ENCODE results near the gene RCAN2.
"Not testable (repeated sequence)": the region's sequence is repeated elsewhere in the genome, so short reads cannot be mapped to it uniquely, and the experiment has no call there.

Gene RCAN2

DNA sequence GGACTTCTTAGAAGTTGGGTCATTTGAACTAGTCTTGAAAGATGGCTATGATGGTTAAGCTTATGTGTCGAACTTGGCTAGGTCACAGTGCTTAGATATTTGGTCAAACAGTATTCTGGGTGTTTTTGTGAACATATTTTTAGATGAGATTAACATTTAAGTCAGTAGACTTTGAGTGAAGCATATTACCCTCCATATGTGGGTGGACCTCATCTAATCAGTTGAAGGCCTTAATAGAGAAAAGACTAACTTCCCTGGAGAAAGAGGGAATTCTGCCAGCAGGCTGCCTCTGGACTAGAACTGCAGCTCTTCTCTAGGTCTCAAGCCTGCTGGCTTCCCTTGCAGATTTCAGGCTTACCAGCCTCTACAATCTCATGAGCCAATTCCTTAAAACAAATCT lies 76.9 kb downstream of the RCAN2 start:
- Histone ChIP-seq H3K4me1 (ENCODE audit: control insufficient read depth in 2 of 2, insufficient read depth in 2 of 2, low read length in 2 of 2) (no peaks in the 10 kb centered on the region), H3K9me3 (ENCODE audit: control insufficient read depth in 2 of 2, low read length in 2 of 2) (no peaks in the 10 kb centered on the region), H3K9ac (ENCODE audit: low read depth in 1 of 2, low read length in 2 of 2) (no peak overlapping the region), H3K4me3 (ENCODE audit: low read length in 2 of 2) (no peak overlapping the region), H3K27ac (ENCODE audit: low read depth in 2 of 2, low read length in 2 of 2) (no peak overlapping the region), H3K36me3 (ENCODE audit: control insufficient read depth in 2 of 2, insufficient read depth in 2 of 2, low read length in 2 of 2) (no peaks in the 10 kb centered on the region), H3K27me3 (ENCODE audit: control insufficient read depth in 2 of 2, insufficient read depth in 2 of 2, low read length in 2 of 2) (no peaks in the 10 kb centered on the region)

DNA sequence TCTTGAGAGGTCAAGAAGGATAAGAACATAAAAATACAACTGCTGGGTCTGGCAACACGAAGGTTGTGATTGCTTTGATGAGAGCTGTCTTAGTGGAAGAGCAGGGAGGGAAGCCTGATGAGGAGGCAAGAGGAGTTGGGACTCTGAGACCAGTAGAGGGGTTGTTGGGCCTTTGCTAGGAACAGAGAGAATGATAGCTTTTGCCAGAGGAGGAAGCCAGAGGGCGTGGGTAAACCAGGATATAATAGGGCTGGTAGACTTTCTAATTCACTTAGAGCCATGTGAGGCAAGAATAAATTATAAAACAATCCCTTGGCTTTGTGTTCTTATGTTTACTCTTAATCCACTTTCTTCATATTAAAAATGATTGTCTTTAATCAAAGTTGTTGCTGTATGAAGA lies 78.6 kb downstream of the RCAN2 start:
- Histone ChIP-seq H3K4me3 (ENCODE audit: low read length in 2 of 2) (no peak overlapping the region), H3K27ac (ENCODE audit: low read depth in 2 of 2, low read length in 2 of 2) (no peak overlapping the region), H3K9ac (ENCODE audit: low read depth in 1 of 2, low read length in 2 of 2) (no peak overlapping the region), H3K27me3 (ENCODE audit: control insufficient read depth in 2 of 2, insufficient read depth in 2 of 2, low read length in 2 of 2) (no peaks in the 10 kb centered on the region), H3K36me3 (ENCODE audit: control insufficient read depth in 2 of 2, insufficient read depth in 2 of 2, low read length in 2 of 2) (no peaks in the 10 kb centered on the region), H3K9me3 (ENCODE audit: control insufficient read depth in 2 of 2, low read length in 2 of 2) (no peaks in the 10 kb centered on the region), H3K4me1 (ENCODE audit: control insufficient read depth in 2 of 2, insufficient read depth in 2 of 2, low read length in 2 of 2) (no peaks in the 10 kb centered on the region)

DNA sequence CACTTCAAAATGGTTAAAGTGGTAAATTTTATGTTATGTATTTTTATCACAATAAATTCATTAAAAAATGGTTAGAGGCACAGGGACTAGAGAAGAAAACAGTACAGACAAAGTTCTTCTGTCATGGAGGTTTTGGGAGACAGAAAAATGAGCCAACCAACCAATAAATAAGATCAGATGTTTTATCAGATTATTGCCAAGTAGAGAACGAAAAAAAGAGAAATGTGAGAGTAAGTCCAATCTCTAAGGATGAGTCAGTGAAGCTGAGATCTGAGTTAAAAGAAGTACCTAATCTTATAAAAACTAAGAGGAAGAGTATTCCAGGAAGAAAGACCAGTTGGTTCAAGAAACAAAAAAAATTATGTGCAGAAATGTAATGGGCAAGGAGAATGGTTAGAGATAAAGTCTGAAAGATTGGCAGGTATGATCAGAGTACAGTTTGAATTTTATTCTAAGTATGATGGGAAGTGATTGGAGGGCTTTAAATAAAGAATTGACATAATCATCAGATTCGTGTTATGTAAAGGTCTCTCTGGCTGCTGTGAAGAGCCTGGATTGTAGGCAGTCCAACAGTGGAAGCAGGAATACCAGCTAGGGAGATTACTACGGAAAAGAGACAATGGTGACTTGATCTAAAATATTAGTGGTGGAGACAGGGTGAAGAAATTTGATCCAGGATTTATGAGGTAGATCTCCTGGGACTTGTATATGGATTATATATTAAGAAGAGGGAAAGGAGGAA lies 79.6 kb downstream of the RCAN2 start:
- Histone ChIP-seq H3K9me3 (ENCODE audit: control insufficient read depth in 2 of 2, low read length in 2 of 2) (no peaks in the 10 kb centered on the region), H3K4me3 (ENCODE audit: low read length in 2 of 2) (no peak overlapping the region), H3K27ac (ENCODE audit: low read depth in 2 of 2, low read length in 2 of 2) (no peak overlapping the region), H3K9ac (ENCODE audit: low read depth in 1 of 2, low read length in 2 of 2) (no peak overlapping the region), H3K36me3 (ENCODE audit: control insufficient read depth in 2 of 2, insufficient read depth in 2 of 2, low read length in 2 of 2) (no peaks in the 10 kb centered on the region), H3K27me3 (ENCODE audit: control insufficient read depth in 2 of 2, insufficient read depth in 2 of 2, low read length in 2 of 2) (no peaks in the 10 kb centered on the region), H3K4me1 (ENCODE audit: control insufficient read depth in 2 of 2, insufficient read depth in 2 of 2, low read length in 2 of 2) (no peaks in the 10 kb centered on the region)

DNA sequence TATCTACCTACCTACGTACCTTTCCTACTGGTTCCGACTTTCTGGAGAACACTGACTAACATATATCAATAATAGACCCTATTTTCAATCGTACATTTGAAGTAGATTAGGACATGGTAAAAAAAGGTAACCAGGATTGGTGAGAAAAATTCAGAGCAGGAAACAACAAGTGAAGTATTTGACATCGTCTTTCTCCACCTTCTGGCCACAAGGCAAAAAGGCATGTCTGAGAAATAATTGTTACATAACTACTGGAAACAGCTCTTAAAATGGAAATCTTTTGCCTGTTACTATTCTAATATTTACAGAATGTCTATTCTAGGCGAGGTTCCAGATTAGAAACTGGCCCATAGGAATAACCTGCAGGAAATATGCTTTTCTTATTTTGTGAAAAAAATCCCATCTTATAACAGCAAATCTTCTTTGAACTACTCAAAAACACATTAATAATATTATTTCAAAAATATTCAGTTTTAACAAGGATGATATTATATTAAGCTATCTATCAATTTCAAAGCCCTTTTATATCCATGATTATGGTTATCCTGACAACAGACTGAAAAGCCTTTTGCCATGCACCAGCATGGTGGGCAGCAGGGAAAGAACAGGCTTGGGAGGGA lies 80.8 kb downstream of the RCAN2 start:
- H3K27ac ChIP-seq (ENCODE audit: low read depth in 2 of 2, low read length in 2 of 2) = no peak overlapping the region
- H3K4me3 ChIP-seq (ENCODE audit: low read length in 2 of 2) = no peak overlapping the region
- H3K36me3 ChIP-seq (ENCODE audit: control insufficient read depth in 2 of 2, insufficient read depth in 2 of 2, low read length in 2 of 2) = no peaks in the 10 kb centered on the region
- no peaks in the 10 kb centered on the region for H3K27me3 ChIP-seq (ENCODE audit: control insufficient read depth in 2 of 2, insufficient read depth in 2 of 2, low read length in 2 of 2)
- no peaks in the 10 kb centered on the region for H3K9me3 ChIP-seq (ENCODE audit: control insufficient read depth in 2 of 2, low read length in 2 of 2)
- H3K9ac ChIP-seq (ENCODE audit: low read depth in 1 of 2, low read length in 2 of 2) = no peak overlapping the region
- H3K4me1 ChIP-seq (ENCODE audit: control insufficient read depth in 2 of 2, insufficient read depth in 2 of 2, low read length in 2 of 2) = no peaks in the 10 kb centered on the region

DNA sequence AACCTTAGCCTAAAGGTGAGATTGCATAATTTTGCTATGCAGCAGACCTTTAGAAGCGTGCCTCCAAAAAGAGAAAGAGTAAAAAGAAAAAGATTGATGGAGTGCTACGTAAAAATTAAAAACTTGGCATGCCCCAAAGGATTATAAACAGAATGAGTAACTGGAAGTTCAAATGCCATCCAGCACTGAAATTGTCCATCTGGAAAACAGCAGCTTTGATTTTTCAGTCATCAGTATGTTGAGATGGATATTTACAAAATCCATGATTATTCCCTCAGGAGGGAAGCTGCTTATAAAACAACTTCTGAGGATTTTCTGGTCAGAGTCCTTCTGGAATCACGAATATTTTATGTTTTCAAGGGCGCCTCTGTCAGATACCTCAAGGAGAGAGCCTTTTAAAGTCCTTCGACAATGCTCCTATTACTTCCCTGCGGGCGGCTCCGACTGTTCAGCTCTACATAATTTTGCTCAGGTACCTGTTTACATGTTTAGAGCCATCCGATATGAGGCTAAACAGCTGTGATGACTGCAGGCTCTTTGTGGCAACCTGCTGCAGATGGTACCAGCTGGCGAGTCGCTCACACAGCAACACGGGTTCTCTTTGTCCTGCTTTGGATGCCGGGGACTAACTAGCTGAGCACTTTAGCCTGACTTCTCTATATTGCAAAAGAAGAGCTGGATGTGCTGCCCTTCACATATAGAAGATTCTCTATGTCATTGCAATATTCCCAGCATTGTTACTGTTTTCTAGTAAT lies 83.3 kb downstream of the RCAN2 start:
- Histone ChIP-seq H3K9ac (ENCODE audit: low read depth in 1 of 2, low read length in 2 of 2) (no peak overlapping the region), H3K27ac (ENCODE audit: low read depth in 2 of 2, low read length in 2 of 2) (no peak overlapping the region), H3K27me3 (ENCODE audit: control insufficient read depth in 2 of 2, insufficient read depth in 2 of 2, low read length in 2 of 2) (no peaks in the 10 kb centered on the region), H3K36me3 (ENCODE audit: control insufficient read depth in 2 of 2, insufficient read depth in 2 of 2, low read length in 2 of 2) (no peaks in the 10 kb centered on the region), H3K4me1 (ENCODE audit: control insufficient read depth in 2 of 2, insufficient read depth in 2 of 2, low read length in 2 of 2) (no peaks in the 10 kb centered on the region), H3K9me3 (ENCODE audit: control insufficient read depth in 2 of 2, low read length in 2 of 2) (no peaks in the 10 kb centered on the region), H3K4me3 (ENCODE audit: low read length in 2 of 2) (no peak overlapping the region)

DNA sequence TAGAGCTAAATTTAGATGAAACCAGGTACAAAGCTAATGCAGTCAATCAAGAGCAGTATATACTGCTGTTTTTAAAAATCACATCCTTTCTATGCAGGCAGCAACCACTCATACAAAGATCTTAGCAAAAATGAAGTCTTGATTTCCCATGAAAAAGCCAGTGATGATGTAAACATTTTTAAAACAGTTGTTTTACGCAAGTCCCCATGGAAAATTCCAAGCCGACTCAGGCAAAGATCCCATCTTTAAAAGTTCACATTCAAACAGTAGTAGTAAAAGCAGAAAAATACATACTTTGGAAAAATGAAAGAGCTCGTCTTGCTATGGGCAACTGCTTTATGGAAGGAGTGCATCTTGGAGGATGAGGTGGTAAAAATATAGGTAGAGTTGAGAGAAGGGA lies 84.0 kb downstream of the RCAN2 start:
- no peaks in the 10 kb centered on the region for H3K4me1 ChIP-seq (ENCODE audit: control insufficient read depth in 2 of 2, insufficient read depth in 2 of 2, low read length in 2 of 2)

DNA sequence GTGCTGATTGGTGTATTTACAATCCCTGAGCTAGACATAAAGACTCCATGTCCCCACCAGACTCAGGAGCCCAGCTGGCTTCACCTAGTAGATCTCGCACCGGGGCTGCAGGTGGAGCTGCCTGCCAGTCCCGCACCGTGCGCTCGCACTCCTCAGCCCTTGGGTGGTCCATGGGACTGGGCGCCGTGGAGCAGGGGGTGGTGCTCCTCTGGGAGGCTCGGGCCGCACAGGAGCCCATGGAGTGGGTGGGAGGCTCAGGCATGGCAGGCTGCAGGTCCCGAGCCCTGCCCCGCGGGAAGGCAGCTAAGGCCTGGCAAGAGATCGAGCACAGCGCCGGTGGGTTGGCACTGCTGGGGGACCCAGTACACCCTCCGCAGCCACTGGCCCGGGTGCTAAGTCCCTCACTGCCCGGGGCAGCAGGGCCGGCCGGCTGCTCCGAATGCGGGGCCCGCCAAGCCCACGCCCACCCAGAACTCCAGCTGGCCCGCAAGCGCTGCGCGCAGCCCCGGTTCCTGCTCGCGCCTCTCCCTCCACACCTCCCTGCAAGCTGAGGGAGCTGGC lies 85.5 kb downstream of the RCAN2 start:
- not testable (repeated sequence) for H3K27me3 ChIP-seq (ENCODE audit: control insufficient read depth in 2 of 2, insufficient read depth in 2 of 2, low read length in 2 of 2); H3K9ac ChIP-seq (ENCODE audit: low read depth in 1 of 2, low read length in 2 of 2); H3K9me3 ChIP-seq (ENCODE audit: control insufficient read depth in 2 of 2, low read length in 2 of 2); H3K27ac ChIP-seq (ENCODE audit: low read depth in 2 of 2, low read length in 2 of 2); H3K36me3 ChIP-seq (ENCODE audit: control insufficient read depth in 2 of 2, insufficient read depth in 2 of 2, low read length in 2 of 2); H3K4me3 ChIP-seq (ENCODE audit: low read length in 2 of 2); H3K4me1 ChIP-seq (ENCODE audit: control insufficient read depth in 2 of 2, insufficient read depth in 2 of 2, low read length in 2 of 2)

More for the DNA sequence above, 84.0 kb downstream of the RCAN2 start:
- Histone ChIP-seq H3K4me3 (ENCODE audit: low read length in 2 of 2) (no peak overlapping the region), H3K27me3 (ENCODE audit: control insufficient read depth in 2 of 2, insufficient read depth in 2 of 2, low read length in 2 of 2) (no peaks in the 10 kb centered on the region), H3K9me3 (ENCODE audit: control insufficient read depth in 2 of 2, low read length in 2 of 2) (no peaks in the 10 kb centered on the region), H3K27ac (ENCODE audit: low read depth in 2 of 2, low read length in 2 of 2) (no peak overlapping the region), H3K36me3 (ENCODE audit: control insufficient read depth in 2 of 2, insufficient read depth in 2 of 2, low read length in 2 of 2) (no peaks in the 10 kb centered on the region), H3K9ac (ENCODE audit: low read depth in 1 of 2, low read length in 2 of 2) (no peak overlapping the region)

DNA sequence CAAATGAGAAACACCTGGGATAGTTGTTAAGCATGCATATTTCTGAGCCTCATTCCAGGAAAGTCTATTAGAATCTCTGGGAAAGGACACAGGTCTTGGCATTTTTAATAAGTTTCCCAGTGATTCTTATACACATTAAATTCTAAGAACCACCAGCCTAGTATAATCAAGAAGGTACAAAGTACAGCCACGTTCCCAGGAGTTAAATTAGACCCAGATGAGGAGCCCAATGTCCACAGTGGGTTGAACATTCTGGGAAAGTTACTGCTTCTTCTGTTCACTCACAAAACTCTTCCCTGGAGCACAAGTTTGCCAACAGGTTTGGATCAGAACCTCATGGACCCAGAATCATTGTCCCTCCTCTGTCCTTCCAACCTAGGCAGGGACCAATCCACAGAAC lies 90.4 kb downstream of the RCAN2 start:
- no peaks in the 10 kb centered on the region for H3K9me3 ChIP-seq (ENCODE audit: control insufficient read depth in 2 of 2, low read length in 2 of 2)
- H3K36me3 ChIP-seq (ENCODE audit: control insufficient read depth in 2 of 2, insufficient read depth in 2 of 2, low read length in 2 of 2) = no peaks in the 10 kb centered on the region
- H3K4me3 ChIP-seq (ENCODE audit: low read length in 2 of 2) = no peak overlapping the region
- no peak overlapping the region for H3K9ac ChIP-seq (ENCODE audit: low read depth in 1 of 2, low read length in 2 of 2)
- no peak overlapping the region for H3K27ac ChIP-seq (ENCODE audit: low read depth in 2 of 2, low read length in 2 of 2)
- H3K27me3 ChIP-seq (ENCODE audit: control insufficient read depth in 2 of 2, insufficient read depth in 2 of 2, low read length in 2 of 2) = no peaks in the 10 kb centered on the region
- peaks cover 0 to 4% of the 10 kb centered on the region in 2 donors for H3K4me1 ChIP-seq (ENCODE audit: control insufficient read depth in 2 of 2, insufficient read depth in 2 of 2, low read length in 2 of 2)

DNA sequence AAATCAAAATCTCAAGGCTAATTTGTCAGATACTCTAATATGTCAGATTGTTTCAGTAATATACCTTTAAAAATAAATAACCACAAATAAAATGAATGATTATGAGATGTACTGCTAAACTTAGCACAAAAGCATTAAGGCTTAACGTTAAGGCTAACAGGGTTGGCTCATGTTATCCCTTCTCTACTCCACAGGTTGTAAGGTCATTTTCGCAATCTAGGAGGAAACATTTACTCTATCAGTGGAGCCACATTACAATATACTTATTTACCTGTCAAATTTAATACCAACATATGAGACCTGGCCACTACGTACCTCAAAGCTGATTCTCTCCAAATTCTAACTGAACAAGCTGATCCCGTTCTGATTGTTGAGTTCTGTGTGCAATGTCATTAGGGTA lies 95.7 kb downstream of the RCAN2 start:
- Histone ChIP-seq H3K9me3 (ENCODE audit: control insufficient read depth in 2 of 2, low read length in 2 of 2) (no peaks in the 10 kb centered on the region), H3K9ac (ENCODE audit: low read depth in 1 of 2, low read length in 2 of 2) (no peak overlapping the region), H3K4me1 (ENCODE audit: control insufficient read depth in 2 of 2, insufficient read depth in 2 of 2, low read length in 2 of 2) (no peaks in the 10 kb centered on the region), H3K36me3 (ENCODE audit: control insufficient read depth in 2 of 2, insufficient read depth in 2 of 2, low read length in 2 of 2) (no peaks in the 10 kb centered on the region), H3K27ac (ENCODE audit: low read depth in 2 of 2, low read length in 2 of 2) (no peak overlapping the region), H3K4me3 (ENCODE audit: low read length in 2 of 2) (no peak overlapping the region), H3K27me3 (ENCODE audit: control insufficient read depth in 2 of 2, insufficient read depth in 2 of 2, low read length in 2 of 2) (no peaks in the 10 kb centered on the region)

DNA sequence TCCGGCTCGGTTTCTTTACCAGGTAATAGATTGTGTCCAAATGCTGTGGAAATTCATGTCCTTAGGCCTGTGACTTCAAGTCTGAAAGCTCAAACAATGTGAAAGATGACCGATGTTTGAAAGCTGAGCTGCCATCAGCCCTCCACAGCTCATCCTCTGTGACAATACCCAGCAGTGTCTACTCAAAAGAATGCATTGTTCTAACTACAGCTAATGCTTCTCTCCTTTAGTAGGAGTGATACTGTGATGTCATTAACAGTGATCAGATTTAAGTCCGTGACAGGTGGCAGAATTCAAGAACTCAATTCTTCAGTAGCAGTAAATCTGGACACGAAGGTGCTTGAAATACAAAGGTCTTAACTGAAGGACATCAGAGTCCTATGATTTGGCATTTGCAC lies 97.3 kb downstream of the RCAN2 start:
- H3K4me3 ChIP-seq (ENCODE audit: low read length in 2 of 2) = no peak overlapping the region
- no peaks in the 10 kb centered on the region for H3K9me3 ChIP-seq (ENCODE audit: control insufficient read depth in 2 of 2, low read length in 2 of 2)
- no peaks in the 10 kb centered on the region for H3K36me3 ChIP-seq (ENCODE audit: control insufficient read depth in 2 of 2, insufficient read depth in 2 of 2, low read length in 2 of 2)
- no peak overlapping the region for H3K27ac ChIP-seq (ENCODE audit: low read depth in 2 of 2, low read length in 2 of 2)
- no peak overlapping the region for H3K9ac ChIP-seq (ENCODE audit: low read depth in 1 of 2, low read length in 2 of 2)
- H3K27me3 ChIP-seq (ENCODE audit: control insufficient read depth in 2 of 2, insufficient read depth in 2 of 2, low read length in 2 of 2) = no peaks in the 10 kb centered on the region
- H3K4me1 ChIP-seq (ENCODE audit: control insufficient read depth in 2 of 2, insufficient read depth in 2 of 2, low read length in 2 of 2) = no peaks in the 10 kb centered on the region

Data from mucosa of rectum (tissue), 2 donors.